ENCODE results near the gene SLC25A17.
"Not testable (repeated sequence)": the region's sequence is repeated elsewhere in the genome, so short reads cannot be mapped to it uniquely, and the experiment has no call there.

Gene SLC25A17

DNA sequence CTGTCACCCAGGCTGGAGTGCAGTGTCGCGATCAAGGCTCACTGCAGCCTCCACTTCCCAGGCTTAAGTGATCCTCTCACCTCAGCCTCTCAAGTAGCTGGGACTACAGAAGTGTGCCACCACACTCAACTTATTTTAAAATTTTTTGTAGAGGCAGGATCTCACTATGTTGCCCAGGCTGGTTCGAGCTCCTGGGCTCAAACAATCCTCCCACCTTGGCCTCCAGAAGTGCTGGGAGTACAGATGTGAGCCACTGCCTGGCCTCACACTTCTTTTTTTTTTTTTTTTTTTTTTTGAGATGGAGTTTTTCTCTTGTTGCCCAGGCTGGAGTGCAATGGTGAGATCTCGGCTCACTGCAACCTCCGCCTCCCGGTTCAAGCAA lies 99.0 kb downstream of the SLC25A17 start:
- DNase-seq (ENCODE audit: low spot score) = not testable (repeated sequence)

Measured in RKO (cell line).